HepG2 (cell line): ENCODE results near the gene GRM6. TPM values are rescaled to one million over a fixed set of nuclear protein-coding genes. Genes with fewer than 3 reads are reported as not detected.

Experiments used
- ATAC-seq: fragments of 200-7000 bp; cut with Tn5 transposase; 3 replicates; pipeline ENCODE4 v1.9.1; 2020; ENCODE audit warnings: mild to moderate bottlenecking, moderate library complexity
- BruUV-seq: library from RNA; stranded (reverse); fragments of 400-500 nt; replicated peaks from 2 replicates; lab custom pipeline; 2021; lab: Mats Ljungman, UMichigan
- CTCF ChIA-PET: fragments of 300-600 bp; formaldehyde crosslinking; extraction: SDS; loops from one replicate; lab custom pipeline; 2021; ENCODE audit warnings: low total read pairs, inconsistent platforms, low intra/inter-chr PET ratio; lab: Yijun Ruan, JAX
- POLR2A ChIA-PET: fragments of 350-600 bp; sonication (Branson Sonifier 250); formaldehyde crosslinking; loops from one replicate; lab custom pipeline; 2020; ENCODE audit warnings: antibody characterized with exemption, inconsistent platforms; lab: Yijun Ruan, JAX
- DNase-seq: peaks from one replicate; pipeline ENCODE4 v3.0.0-alpha.2; 2015; ENCODE audit warnings: low spot score
- FAIRE-seq: peaks from 3 replicates; lab custom pipeline; 2011; peaks lifted over from hg19 to GRCh38; lab: Jason Lieb, UNC
- H2AFZ ChIP-seq: one replicate; pipeline ENCODE4 v1.6.1; 2011; ENCODE audit warnings: low read length, inconsistent platforms
- H3K27ac ChIP-seq: fragments of 300-600 bp; 3 replicates; pipeline ENCODE4 v1.8.0; 2011; ENCODE audit warnings: mixed run types, mild to moderate bottlenecking, mixed read lengths, low read length, inconsistent platforms; ENCODE audit not compliant: insufficient read depth; ENCODE audit errors: extremely low read length
- H3K27me3 ChIP-seq, 2 experiments: fragments of 200-600 bp in 1 of 2; 2 replicates in 1 of 2; 3 replicates in 1 of 2; pipeline versions ENCODE4 v1.6.0 to v1.8.0; 2011; ENCODE audit warnings: low read length in 2 of 2, mild to moderate bottlenecking in 2 of 2, moderate library complexity in 2 of 2, inconsistent platforms in 1 of 2; ENCODE audit not compliant: insufficient read depth in 2 of 2, control insufficient read depth in 1 of 2
- H3K36me3 ChIP-seq, 2 experiments: fragments of 200-600 bp in 1 of 2; replicated peaks in 1 of 2; 2 replicates in 1 of 2; 3 replicates in 1 of 2; pipeline versions ENCODE4 v1.5.1 to v1.8.0; 2011; ENCODE audit warnings: low read length in 2 of 2, inconsistent platforms in 1 of 2; ENCODE audit not compliant: insufficient read depth in 2 of 2, control insufficient read depth in 1 of 2
- H3K4me1 ChIP-seq: 2 replicates; pipeline ENCODE4 v1.5.1; 2012; ENCODE audit warnings: low read length, inconsistent platforms; ENCODE audit not compliant: insufficient read depth
- H3K4me2 ChIP-seq: 2 replicates; pipeline ENCODE4 v1.6.0; 2011; ENCODE audit warnings: low read depth, low read length, inconsistent platforms
- H3K4me3 ChIP-seq, 3 experiments: fragments of 200-600 bp in 1 of 3; sonication (generic), shearing (Covaris generic) in 1 of 3; replicated peaks in 1 of 3; 2 replicates each; pipeline ENCODE4 v1.5.1; 2011 to 2016; ENCODE audit warnings: low read length in 3 of 3, inconsistent platforms in 2 of 3, low read depth in 2 of 3, mild to moderate bottlenecking in 2 of 3, control low read depth in 1 of 3, mixed read lengths in 1 of 3; ENCODE audit not compliant: insufficient read depth in 1 of 3
- H3K79me2 ChIP-seq: one replicate; pipeline ENCODE4 v1.6.1; 2011; ENCODE audit warnings: low read length, inconsistent platforms; ENCODE audit not compliant: insufficient read depth
- H3K9ac ChIP-seq: 2 replicates; pipeline ENCODE4 v1.6.0; 2011; ENCODE audit warnings: mild to moderate bottlenecking, low read depth, low read length, inconsistent platforms; ENCODE audit not compliant: insufficient read depth
- H3K9me3 ChIP-seq: 2 replicates; pipeline ENCODE4 v1.5.1; 2012; ENCODE audit warnings: mild to moderate bottlenecking, low read length
- H4K20me1 ChIP-seq: 2 replicates; pipeline ENCODE4 v1.6.0; 2011; ENCODE audit warnings: inconsistent platforms, mild to moderate bottlenecking, low read length, moderate library complexity; ENCODE audit not compliant: insufficient read depth
- ATF3 ChIP-seq: sonication (generic); formaldehyde crosslinking; IDR thresholded peaks from 2 replicates; pipeline ENCODE4 v1.4.0; 2020; ENCODE audit warnings: missing genetic modification reagents
- HDAC1 ChIP-seq: sonication (generic); formaldehyde crosslinking; IDR thresholded peaks from 2 replicates; pipeline ENCODE4 v1.5.1; 2020; ENCODE audit warnings: mild to moderate bottlenecking, missing genetic modification reagents
- ISL2 ChIP-seq: sonication (generic); formaldehyde crosslinking; IDR thresholded peaks from 2 replicates; pipeline ENCODE4 v1.5.0; 2020; ENCODE audit warnings: missing genetic modification reagents
- PBX3 ChIP-seq: sonication (generic); formaldehyde crosslinking; IDR thresholded peaks from 2 replicates; pipeline ENCODE4 v1.8.1; 2023; ENCODE audit warnings: missing genetic modification reagents, inconsistent platforms, borderline replicate concordance
- SRSF4 ChIP-seq: fragments of 200-400 bp; formaldehyde crosslinking; IDR thresholded peaks from one replicate; pipeline ENCODE4 v1.6.1; 2018; ENCODE audit warnings: mild to moderate bottlenecking, low read depth, low read length, moderate library complexity; ENCODE audit not compliant: poor library complexity, severe bottlenecking
- ZBTB21 ChIP-seq: sonication (generic); formaldehyde crosslinking; IDR thresholded peaks from 2 replicates; pipeline ENCODE4 v1.4.0; 2020; ENCODE audit warnings: missing genetic modification reagents
- ZBTB44 ChIP-seq: sonication (generic); formaldehyde crosslinking; IDR thresholded peaks from 2 replicates; pipeline ENCODE4 v1.4.0; 2020; ENCODE audit warnings: missing genetic modification reagents
- ZNF34 ChIP-seq: sonication (generic); formaldehyde crosslinking; IDR thresholded peaks from 2 replicates; pipeline ENCODE4 v1.4.0; 2020; ENCODE audit warnings: mild to moderate bottlenecking, missing genetic modification reagents, borderline replicate concordance
- ZNF672 ChIP-seq: sonication (generic); formaldehyde crosslinking; IDR thresholded peaks from 2 replicates; pipeline ENCODE4 v1.8.1; 2022; ENCODE audit warnings: missing genetic modification reagents
- ZNF776 ChIP-seq: sonication (generic); formaldehyde crosslinking; IDR thresholded peaks from 2 replicates; pipeline ENCODE4 v1.4.0; 2020; ENCODE audit warnings: mild to moderate bottlenecking, missing genetic modification reagents
- WGBS: methylation state at CpG from one replicate; pipeline ENCODE4 v1.1.6; 2017; ENCODE audit warnings: low lambda C conversion rate; 5-methylcytosine and 5-hydroxymethylcytosine counted together
- in situ Hi-C: cut with HindIII; loops from 2 replicates; pipeline ENCODE4 v1.10.0; 2017; ENCODE audit warnings: low pct_unique_long_range_greater_than_20kb; ENCODE audit not compliant: extremely low pct_ligation_motif_present
- intact Hi-C: fragments of 100-400 bp; cut with micrococcal nuclease; formaldehyde crosslinking; loops from one replicate; pipeline ENCODE4 v1.10.0; 2022; ENCODE audit not compliant: unreplicated experiment
- polyA plus RNA-seq, 8 experiments: library from polyadenylated mRNA; depleted of rRNA in 3 of 8; stranded (reverse) in 7 of 8; unstranded in 1 of 8; fragments of >200 nt; fragmentation: Illumina TruSeq in 4 of 8; extraction: Trizol in 4 of 8; gene quantifications; 2 replicates each; pipeline versions ENCODE4 v1.2.1 to v1.2.3, GENCODE V29; 2011 to 2016; ENCODE audit warnings: low read depth in 4 of 8, missing spikeins in 1 of 8, mixed read lengths in 1 of 8; ENCODE audit not compliant: insufficient read depth in 1 of 8
- total RNA-seq, 5 experiments: library from RNA; depleted of rRNA; stranded (reverse); fragments of >200 nt; fragmentation: Illumina TruSeq; extraction: Trizol; gene quantifications; 2 replicates each; pipeline ENCODE4 v1.2.3, GENCODE V29; 2016; ENCODE audit warnings: low read depth in 1 of 5
- TF ChIP-seq, protein P1 (sequence below): IDR thresholded peaks from 2 replicates; pipeline ENCODE4 v1.4.0; 2020; ENCODE audit warnings: mild to moderate bottlenecking, missing genetic modification reagents
- TF ChIP-seq, protein P2 (sequence below): sonication (generic); formaldehyde crosslinking; IDR thresholded peaks from 2 replicates; pipeline ENCODE4 v1.5.0; 2020; ENCODE audit warnings: missing genetic modification reagents
- TF ChIP-seq, protein P3 (sequence below): sonication (generic); formaldehyde crosslinking; IDR thresholded peaks from 2 replicates; pipeline ENCODE4 v1.5.0; 2020; ENCODE audit warnings: missing genetic modification reagents, mild to moderate bottlenecking, borderline replicate concordance

The GRM6 gene
- total and polyA plus RNA-seq, 2 of the 13 experiments (the other 11 are each of a cell fraction or from before 2014, with no cell fraction given), result not detected

DNA sequence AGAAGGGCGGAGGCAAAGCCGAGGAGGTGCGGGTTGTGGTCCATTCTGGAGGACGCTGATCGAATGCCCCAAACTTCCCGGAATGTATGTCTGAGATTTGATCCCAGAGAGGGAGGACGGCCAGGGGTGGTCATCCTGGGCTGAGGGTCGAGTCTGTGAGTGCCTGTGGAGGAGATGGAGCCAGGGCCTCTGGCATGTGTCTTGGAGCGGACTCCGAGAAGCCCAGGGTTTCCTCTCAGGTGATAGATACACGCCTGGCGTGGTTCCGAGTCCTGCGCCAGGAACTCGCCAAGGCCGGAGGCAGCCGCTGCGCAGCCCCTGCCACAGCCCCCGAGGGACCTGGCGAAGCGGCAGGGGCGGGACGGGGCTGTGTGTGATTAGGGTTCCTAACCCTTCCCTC lies 53.8 kb downstream of the GRM6 start (continued):
- TF ChIP-seq, protein P1, sequence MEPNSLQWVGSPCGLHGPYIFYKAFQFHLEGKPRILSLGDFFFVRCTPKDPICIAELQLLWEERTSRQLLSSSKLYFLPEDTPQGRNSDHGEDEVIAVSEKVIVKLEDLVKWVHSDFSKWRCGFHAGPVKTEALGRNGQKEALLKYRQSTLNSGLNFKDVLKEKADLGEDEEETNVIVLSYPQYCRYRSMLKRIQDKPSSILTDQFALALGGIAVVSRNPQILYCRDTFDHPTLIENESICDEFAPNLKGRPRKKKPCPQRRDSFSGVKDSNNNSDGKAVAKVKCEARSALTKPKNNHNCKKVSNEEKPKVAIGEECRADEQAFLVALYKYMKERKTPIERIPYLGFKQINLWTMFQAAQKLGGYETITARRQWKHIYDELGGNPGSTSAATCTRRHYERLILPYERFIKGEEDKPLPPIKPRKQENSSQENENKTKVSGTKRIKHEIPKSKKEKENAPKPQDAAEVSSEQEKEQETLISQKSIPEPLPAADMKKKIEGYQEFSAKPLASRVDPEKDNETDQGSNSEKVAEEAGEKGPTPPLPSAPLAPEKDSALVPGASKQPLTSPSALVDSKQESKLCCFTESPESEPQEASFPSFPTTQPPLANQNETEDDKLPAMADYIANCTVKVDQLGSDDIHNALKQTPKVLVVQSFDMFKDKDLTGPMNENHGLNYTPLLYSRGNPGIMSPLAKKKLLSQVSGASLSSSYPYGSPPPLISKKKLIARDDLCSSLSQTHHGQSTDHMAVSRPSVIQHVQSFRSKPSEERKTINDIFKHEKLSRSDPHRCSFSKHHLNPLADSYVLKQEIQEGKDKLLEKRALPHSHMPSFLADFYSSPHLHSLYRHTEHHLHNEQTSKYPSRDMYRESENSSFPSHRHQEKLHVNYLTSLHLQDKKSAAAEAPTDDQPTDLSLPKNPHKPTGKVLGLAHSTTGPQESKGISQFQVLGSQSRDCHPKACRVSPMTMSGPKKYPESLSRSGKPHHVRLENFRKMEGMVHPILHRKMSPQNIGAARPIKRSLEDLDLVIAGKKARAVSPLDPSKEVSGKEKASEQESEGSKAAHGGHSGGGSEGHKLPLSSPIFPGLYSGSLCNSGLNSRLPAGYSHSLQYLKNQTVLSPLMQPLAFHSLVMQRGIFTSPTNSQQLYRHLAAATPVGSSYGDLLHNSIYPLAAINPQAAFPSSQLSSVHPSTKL (CRISPR knock-in tag), result no peak
- no peak for TF ChIP-seq ZBTB21 (CRISPR knock-in tag)

GRCh38 chr5:178940569-178941360 lies 54.4 kb downstream of the GRM6 start, which contains the start of gene ZNF454:
ZNF454 (plus strand) TSS chr5:178941198; CDS start chr5:178942792, 1,594 bp downstream.
- in situ Hi-C loops, result no loop called here
- no peaks in the 10 kb centered on the region for H3K36me3 ChIP-seq
- DNase-seq (no peak), ATAC-seq (no peak), FAIRE-seq (no peak)
- no peaks in the 10 kb centered on the region for H3K4me1 ChIP-seq
- H3K4me3 ChIP-seq, result no peak within 1 kb of the TSS
- WGBS, result 74% methylated on average over 65 of the region's 69 CpGs
- CTCF ChIA-PET, result no interaction called here
- H3K9ac ChIP-seq, result no peak within 1 kb of the TSS
- no peak within 1 kb of the TSS for H3K4me2 ChIP-seq
- H3K9me3 ChIP-seq, result peaks cover 97% of the 10 kb centered on the region
- no TSS peak for BruUV-seq
- no peaks in the 10 kb centered on the region for H3K79me2 ChIP-seq
- TF ChIP-seq, protein P2, sequence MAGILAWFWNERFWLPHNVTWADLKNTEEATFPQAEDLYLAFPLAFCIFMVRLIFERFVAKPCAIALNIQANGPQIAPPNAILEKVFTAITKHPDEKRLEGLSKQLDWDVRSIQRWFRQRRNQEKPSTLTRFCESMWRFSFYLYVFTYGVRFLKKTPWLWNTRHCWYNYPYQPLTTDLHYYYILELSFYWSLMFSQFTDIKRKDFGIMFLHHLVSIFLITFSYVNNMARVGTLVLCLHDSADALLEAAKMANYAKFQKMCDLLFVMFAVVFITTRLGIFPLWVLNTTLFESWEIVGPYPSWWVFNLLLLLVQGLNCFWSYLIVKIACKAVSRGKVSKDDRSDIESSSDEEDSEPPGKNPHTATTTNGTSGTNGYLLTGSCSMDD, result no peak
- no peak for TF ChIP-seq ISL2
- no peak for TF ChIP-seq PBX3
- TF ChIP-seq ZBTB44, result no peak
- no peak for TF ChIP-seq ZNF34 (CRISPR knock-in tag)
- no peak for TF ChIP-seq ZNF776 (CRISPR knock-in tag)
- TF ChIP-seq HDAC1 (CRISPR knock-in tag), result no peak
- TF ChIP-seq, protein P3, sequence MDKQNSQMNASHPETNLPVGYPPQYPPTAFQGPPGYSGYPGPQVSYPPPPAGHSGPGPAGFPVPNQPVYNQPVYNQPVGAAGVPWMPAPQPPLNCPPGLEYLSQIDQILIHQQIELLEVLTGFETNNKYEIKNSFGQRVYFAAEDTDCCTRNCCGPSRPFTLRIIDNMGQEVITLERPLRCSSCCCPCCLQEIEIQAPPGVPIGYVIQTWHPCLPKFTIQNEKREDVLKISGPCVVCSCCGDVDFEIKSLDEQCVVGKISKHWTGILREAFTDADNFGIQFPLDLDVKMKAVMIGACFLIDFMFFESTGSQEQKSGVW, result no peak
- no peak for TF ChIP-seq SRSF4
- no peak for TF ChIP-seq ATF3 (CRISPR knock-in tag)
- TF ChIP-seq ZNF672 (CRISPR knock-in tag), result no peak
- no peak within 1 kb of the TSS for H2AFZ ChIP-seq
- no peaks in the 10 kb centered on the region for H3K27me3 ChIP-seq
- POLR2A ChIA-PET, result no interaction called here
- H4K20me1 ChIP-seq, result no peaks in the 10 kb centered on the region
- H3K27ac ChIP-seq, result no peak within 1 kb of the TSS
- intact Hi-C loops, result no loop called here
